Common myeloid progenitor, CD34-positive (primary cell): ENCODE data around the gene DNAJC6.
"Not testable (repeated sequence)": the region's sequence is repeated elsewhere in the genome, so short reads cannot be mapped to it uniquely, and the experiment has no call there.

Experiments
- CTCF ChIA-PET: fragments of 350-600 bp; sonication (Branson Sonifier 250); formaldehyde crosslinking; loops from one replicate; lab custom pipeline; 2021; ENCODE audit warnings: antibody characterized with exemption; lab: Charles Lee
- POLR2A ChIA-PET: fragments of 350-600 bp; sonication (Branson Sonifier 250); formaldehyde crosslinking; loops from one replicate; lab custom pipeline; 2021; ENCODE audit warnings: antibody characterized with exemption; lab: Charles Lee
- DNase-seq, 3 donors: peaks; one replicate each; pipeline versions ENCODE4 v3.0.0 to v3.0.0-alpha.2; 2013
- H3K27ac ChIP-seq, 2 experiments: 1 replicate in 1 of 2; 2 replicates in 1 of 2; pipeline ENCODE4 v1.7.0; 2013; ENCODE audit warnings: inconsistent platforms in 2 of 2, low read length in 2 of 2, mild to moderate bottlenecking in 2 of 2, low read depth in 1 of 2, moderate library complexity in 1 of 2; ENCODE audit not compliant: severe bottlenecking in 2 of 2, insufficient read depth in 1 of 2, poor library complexity in 1 of 2
- H3K27me3 ChIP-seq, 5 experiments: replicated peaks in 2 of 5; 1 replicate in 3 of 5; 2 replicates in 2 of 5; pipeline versions ENCODE4 v1.6.1 to v1.7.0; 2013; ENCODE audit warnings: low read length in 4 of 5, mild to moderate bottlenecking in 2 of 5, moderate library complexity in 2 of 5, inconsistent platforms in 1 of 5; ENCODE audit not compliant: insufficient read depth in 5 of 5, control insufficient read depth in 4 of 5
- H3K36me3 ChIP-seq, 4 experiments: 1 replicate in 2 of 4; 2 replicates in 2 of 4; pipeline versions ENCODE4 v1.6.1 to v1.7.0; 2013; ENCODE audit warnings: low read length in 3 of 4, control low read depth in 1 of 4, mild to moderate bottlenecking in 1 of 4; ENCODE audit not compliant: control insufficient read depth in 4 of 4, insufficient read depth in 4 of 4
- H3K4me1 ChIP-seq, 4 experiments: 1 replicate in 3 of 4; 2 replicates in 1 of 4; pipeline versions ENCODE4 v1.6.1 to v1.7.1; 2013; ENCODE audit warnings: low read length in 3 of 4, mild to moderate bottlenecking in 3 of 4, control low read depth in 1 of 4, inconsistent platforms in 1 of 4, moderate library complexity in 1 of 4; ENCODE audit not compliant: control insufficient read depth in 4 of 4, insufficient read depth in 4 of 4; ENCODE audit errors: control extremely low read depth in 1 of 4
- H3K4me3 ChIP-seq, 7 experiments: 1 replicate in 4 of 7; 2 replicates in 3 of 7; pipeline versions ENCODE4 v1.5.1 to v1.7.0; 2013; ENCODE audit warnings: mild to moderate bottlenecking in 7 of 7, low read length in 6 of 7, moderate library complexity in 6 of 7, inconsistent platforms in 2 of 7, low read depth in 2 of 7, control low read depth in 1 of 7; ENCODE audit not compliant: insufficient read depth in 4 of 7, control insufficient read depth in 1 of 7; ENCODE audit errors: extremely low read depth in 1 of 7
- H3K9me3 ChIP-seq, 5 experiments: 1 replicate in 4 of 5; 2 replicates in 1 of 5; pipeline versions ENCODE4 v1.6.1 to v1.7.1; 2013; ENCODE audit warnings: low read length in 4 of 5, mild to moderate bottlenecking in 2 of 5, inconsistent platforms in 1 of 5, low read depth in 1 of 5, moderate library complexity in 1 of 5; ENCODE audit not compliant: control insufficient read depth in 4 of 5, insufficient read depth in 2 of 5; ENCODE audit errors: control extremely low read depth in 1 of 5
- WGBS: methylation state at CpG from one replicate; pipeline ENCODE4 v1.1.5; 2013; ENCODE audit not compliant: insufficient coverage; 5-methylcytosine and 5-hydroxymethylcytosine counted together

Gene DNAJC6

DNA sequence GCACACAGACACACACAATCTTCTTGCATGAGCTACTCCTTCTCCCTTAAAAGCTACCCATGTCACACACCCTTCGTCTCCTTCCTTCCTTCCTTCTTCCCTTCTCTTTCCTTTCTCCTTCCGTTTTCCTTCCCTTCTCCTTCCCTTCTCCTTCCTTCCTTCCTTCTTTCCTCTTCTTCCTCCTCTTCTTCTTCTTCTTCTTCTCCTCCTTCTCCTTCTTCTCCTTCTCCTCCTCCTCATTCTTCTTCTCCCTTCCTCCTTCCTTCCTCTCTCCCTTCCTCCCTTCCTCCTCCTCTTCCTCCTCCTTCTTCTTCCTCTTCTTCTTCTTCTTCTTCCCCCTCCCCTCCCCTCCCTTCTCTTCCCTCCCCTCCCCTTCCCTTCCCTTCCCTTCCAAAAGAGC is 59.1 kb downstream of the DNAJC6 start:
- Histone ChIP-seq H3K9me3 (no peaks in the 10 kb centered on the region), H3K27ac (no peak overlapping the region), H3K4me1 (peaks cover 0 to 3% (median 0%) of the 10 kb centered on the region in 4 experiments), H3K27me3 (no peaks in the 10 kb centered on the region), H3K36me3 (peaks cover 0 to 19% (median 7%) of the 10 kb centered on the region in 4 experiments), H3K4me3 (no peak overlapping the region)
- WGBS: 100% methylated on average over 2 of the region's 2 CpGs
- ChIA-PET POLR2A (no interaction called here), CTCF (interaction anchor here (1.4 kb wide), 1 partner anchor 59 kb away, joined by 3 read pairs; no protein-coding TSS in a partner anchor)
- no peak for DNase-seq

- Histone ChIP-seq H3K27ac (no peak overlapping the region), H3K4me3 (no peak overlapping the region), H3K36me3 (peaks cover 0 to 13% (median 3%) of the 10 kb centered on the region in 4 experiments), H3K9me3 (no peaks in the 10 kb centered on the region), H3K27me3 (no peaks in the 10 kb centered on the region), H3K4me1 (peaks cover 0 to 3% (median 0%) of the 10 kb centered on the region in 4 experiments)
- ChIA-PET CTCF (no interaction called here), POLR2A (interaction anchor here (0.6 kb wide), 2 partner anchors 121 to 813 kb away, joined by 3 to 5 read pairs; no protein-coding TSS in a partner anchor)
- no peak for DNase-seq
- WGBS: 100% methylated on average over 1 of the region's 3 CpGs
These were observed 62.2 kb downstream of the DNAJC6 start for GRCh38 chr1:65371544-65371943.

DNA sequence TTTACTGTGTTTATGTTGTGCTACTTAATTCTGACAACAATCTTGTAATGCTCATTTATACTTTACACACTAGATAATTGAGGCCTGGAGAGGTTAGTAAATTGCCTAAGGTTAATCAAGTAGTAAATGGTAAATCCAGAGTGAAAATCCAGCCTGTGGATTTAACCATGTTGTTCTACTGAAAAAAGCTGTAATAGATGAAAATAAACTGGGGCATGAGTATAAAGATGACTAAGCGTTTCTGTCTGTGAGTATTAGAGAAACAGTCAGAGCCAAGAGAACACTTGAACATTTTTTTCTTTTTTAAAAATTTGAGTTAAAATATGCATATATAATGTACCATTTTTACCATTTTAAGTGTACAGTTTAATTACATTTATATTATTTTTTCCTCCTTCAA is 63.2 kb downstream of the DNAJC6 start:
- CTCF ChIA-PET: interaction anchor here (0.6 kb wide), 1 partner anchor 63 kb away, joined by 3 read pairs; the partner anchor contains the start of gene DNAJC6
- POLR2A ChIA-PET: no interaction called here
- Histone ChIP-seq H3K36me3 (peaks cover 0 to 7% (median 1%) of the 10 kb centered on the region in 4 experiments), H3K4me1 (peaks cover 0 to 3% (median 0%) of the 10 kb centered on the region in 4 experiments), H3K9me3 (no peaks in the 10 kb centered on the region), H3K4me3 (no peak overlapping the region), H3K27me3 (no peaks in the 10 kb centered on the region), H3K27ac (no peak overlapping the region)
- no CpG with 5 or more reads among the region's 1 CpG for WGBS
- DNase-seq: peak in 2 of 3 donors; percentile 32 to 55

- ChIA-PET POLR2A (no interaction called here), CTCF (interaction anchor here (1.4 kb wide), 1 partner anchor 32 kb away, joined by 5 read pairs; no protein-coding TSS in a partner anchor)
- 100% methylated on average over 4 of the region's 4 CpGs for WGBS
These were observed 68.3 kb downstream of the DNAJC6 start for GRCh38 chr1:65377496-65378246.

GRCh38 chr1:65378247-65378946 is 69.1 kb downstream of the DNAJC6 start:
- WGBS: no CpG with 5 or more reads among the region's 2 CpGs
- Histone ChIP-seq H3K36me3 (peaks cover 0 to 9% (median 4%) of the 10 kb centered on the region in 4 experiments), H3K4me3 (no peak overlapping the region), H3K9me3 (no peaks in the 10 kb centered on the region), H3K27me3 (no peaks in the 10 kb centered on the region), H3K4me1 (peaks cover 0 to 12% (median 2%) of the 10 kb centered on the region in 4 experiments), H3K27ac (no peak overlapping the region)
- DNase-seq: peak in 1 of 3 donors; percentile 16
- CTCF ChIA-PET: interaction anchor here (1.4 kb wide), 1 partner anchor 32 kb away, joined by 5 read pairs; no protein-coding TSS in a partner anchor
- POLR2A ChIA-PET: no interaction called here

More at GRCh38 chr1:65377496-65378246, 68.3 kb downstream of the DNAJC6 start:
- H3K4me1 ChIP-seq: peaks cover 0 to 12% (median 2%) of the 10 kb centered on the region in 4 experiments
- DNase-seq: no peak
- H3K4me3 ChIP-seq: no peak overlapping the region
- H3K27ac ChIP-seq: no peak overlapping the region
- H3K27me3 ChIP-seq: no peaks in the 10 kb centered on the region
- H3K9me3 ChIP-seq: no peaks in the 10 kb centered on the region
- peaks cover 0 to 5% (median 2%) of the 10 kb centered on the region in 4 experiments for H3K36me3 ChIP-seq

- 80% methylated on average over 1 of the region's 5 CpGs for WGBS
- POLR2A ChIA-PET, H3K4me3 ChIP-seq, H3K9me3 ChIP-seq, H3K27ac ChIP-seq, H3K4me1 ChIP-seq, DNase-seq, H3K27me3 ChIP-seq, CTCF ChIA-PET: not testable (repeated sequence)
- peaks cover 0 to 57% (median 16%) of the 10 kb centered on the region in 4 experiments for H3K36me3 ChIP-seq
These were observed 75.1 kb downstream of the DNAJC6 start for GRCh38 chr1:65384426-65384825.
